ENCODE data around the gene ZKSCAN3. TPM values are rescaled to one million over a fixed set of nuclear protein-coding genes. Genes with fewer than 3 reads are reported as not detected.

Gene ZKSCAN3
- total and polyA plus RNA-seq, 2 of the 4 experiments (the other 2 are of a cell fraction), result 3.7 to 4.8 TPM

GRCh38 chr6:28395918-28396317 is 46.2 kb downstream of the ZKSCAN3 start:
- H2BK5ac ChIP-seq (ENCODE audit: low read depth, low read length, poor library complexity, severe bottlenecking), result no peak overlapping the region
- H3K23ac ChIP-seq (ENCODE audit: low read depth, low read length), result no peak overlapping the region
- ChIA-PET CTCF (no interaction called here), POLR2A (ENCODE audit: unreplicated experiment) (no interaction called here)
- H3K9me3 ChIP-seq (ENCODE audit: control insufficient read depth, insufficient read depth, low read length), result no peaks in the 10 kb centered on the region
- no peak overlapping the region for H2BK15ac ChIP-seq (ENCODE audit: low read depth, low read length)
- no peak overlapping the region for H2AK5ac ChIP-seq (ENCODE audit: low read depth, low read length)
- H3K56ac ChIP-seq (ENCODE audit: extremely low read depth, insufficient read depth, low read length), result no peak overlapping the region
- no peak overlapping the region for H3K4me2 ChIP-seq (ENCODE audit: low read depth, low read length)
- dilution Hi-C loops (cut with HindIII; ENCODE audit: low sequenced_read_pairs, unreplicated experiment) (no loop called here), intact Hi-C loops (cut with micrococcal nuclease) (loop anchor here (5.0 kb wide), 1 partner anchor 259 kb away; no protein-coding TSS in a partner anchor), in situ Hi-C loops (cut with MboI; ENCODE audit: low sequenced_read_pairs) (no loop called here)
- no peak overlapping the region for H3K4ac ChIP-seq (ENCODE audit: low read depth, low read length)
- H3K27me3 ChIP-seq (ENCODE audit: control insufficient read depth, insufficient read depth, low read length), result no peaks in the 10 kb centered on the region
- DNase-seq (no peak), ATAC-seq (ENCODE audit: low read depth) (no peak)
- no peak overlapping the region for H3K18ac ChIP-seq (ENCODE audit: low read depth, low read length)
- no peak overlapping the region for H3K27ac ChIP-seq (ENCODE audit: insufficient read depth, low read length)
- no peak overlapping the region for H3K4me3 ChIP-seq (ENCODE audit: insufficient read depth, low read depth, low read length)
- H2AFZ ChIP-seq (replicated peaks; ENCODE audit: low read length, poor library complexity), result no peak overlapping the region
- H4K20me1 ChIP-seq (ENCODE audit: insufficient read depth, low read length), result no peaks in the 10 kb centered on the region; the same call in 1 of the 2 replicates
- H4K8ac ChIP-seq (ENCODE audit: low read depth in 2 of 2, low read length in 2 of 2), result no peak overlapping the region
- no peak overlapping the region for H4K5ac ChIP-seq (ENCODE audit: low read depth, low read length)
- H3K9ac ChIP-seq (ENCODE audit: low read depth, low read length), result no peak overlapping the region
- peaks cover 29 to 47% of the 10 kb centered on the region in 2 experiments for H3K79me1 ChIP-seq (ENCODE audit: low read depth in 1 of 2, low read length in 2 of 2)
- TF ChIP-seq USF2 (IDR thresholded peaks at IDR 0.05; ENCODE audit: low read depth, low read length) (no peak), BHLHE40 (IDR thresholded peaks at IDR 0.05; ENCODE audit: low read depth, low read length) (no peak), NFE2L2 (IDR thresholded peaks at IDR 0.05; ENCODE audit: low read depth, low read length) (no peak), ELK1 (IDR thresholded peaks at IDR 0.05; ENCODE audit: borderline replicate concordance, low read depth, low read length) (no peak), RFX5 (IDR thresholded peaks at IDR 0.05; ENCODE audit: low read depth, low read length) (no peak), MAZ (IDR thresholded peaks at IDR 0.05; ENCODE audit: borderline replicate concordance, low read depth, low read length) (no peak), MXI1 (IDR thresholded peaks at IDR 0.05; ENCODE audit: borderline replicate concordance, low read depth, low read length) (no peak), CEBPB (IDR thresholded peaks at IDR 0.05; ENCODE audit: low read depth, low read length) (no peak), MAFK (IDR thresholded peaks at IDR 0.05; ENCODE audit: low read depth, low read length) (no peak), CTCF (conservative IDR thresholded peaks at IDR 0.05; ENCODE audit: low read depth, low read length) (no peak), SMC3 (IDR thresholded peaks at IDR 0.05; ENCODE audit: low read depth, low read length) (no peak), RCOR1 (IDR thresholded peaks at IDR 0.05; ENCODE audit: insufficient replicate concordance, low read length) (no peak), FOS (IDR thresholded peaks at IDR 0.05; ENCODE audit: low read depth, low read length) (no peak), RAD21 (IDR thresholded peaks at IDR 0.05; ENCODE audit: low read length) (no peak), POLR2A (IDR thresholded peaks at IDR 0.05; ENCODE audit: low read depth, low read length) (no peak)
- H2AK9ac ChIP-seq (replicated peaks; ENCODE audit: low read depth, low read length, poor library complexity), result no peak overlapping the region
- H3K36me3 ChIP-seq (ENCODE audit: control insufficient read depth, insufficient read depth, low read length), result peaks cover 28% of the 10 kb centered on the region
- no CpG with 5 or more reads among the region's 4 CpGs for WGBS, 2 experiments (ENCODE audit: extremely low coverage in 2 of 2, insufficient read length in 1 of 2)
- no peak overlapping the region for H3K14ac ChIP-seq (replicated peaks; ENCODE audit: low read depth, low read length)
- BruUV-seq (replicated peaks), result no TSS peak
- no peak overlapping the region for H2BK20ac ChIP-seq (ENCODE audit: low read depth, low read length)
- peaks cover 6% of the 10 kb centered on the region; the same call in 1 of the 2 replicates for H3K4me1 ChIP-seq (ENCODE audit: control insufficient read depth, insufficient read depth, low read length)
- H3K9me1 ChIP-seq (ENCODE audit: insufficient read depth, low read length), result no peaks in the 10 kb centered on the region; the same call in 1 of the 2 replicates
- no peak overlapping the region for H2BK120ac ChIP-seq (ENCODE audit: low read depth, low read length)
- no peak overlapping the region for H4K91ac ChIP-seq (ENCODE audit: insufficient read depth, low read depth, low read length)
